GM19467 (cell line): Measurements from ENCODE around the gene SNCAIP.
A peak's percentile ranks its signal among the peaks of the same experiment; 100 is the strongest.

Experiments used
- ATAC-seq: cut with Tn5 transposase; IDR thresholded peaks from one replicate; pipeline ENCODE4 v1.9.1; 2021; ENCODE audit warnings: mild to moderate bottlenecking, moderate library complexity; ENCODE audit not compliant: unreplicated experiment

SNCAIP gene

DNA sequence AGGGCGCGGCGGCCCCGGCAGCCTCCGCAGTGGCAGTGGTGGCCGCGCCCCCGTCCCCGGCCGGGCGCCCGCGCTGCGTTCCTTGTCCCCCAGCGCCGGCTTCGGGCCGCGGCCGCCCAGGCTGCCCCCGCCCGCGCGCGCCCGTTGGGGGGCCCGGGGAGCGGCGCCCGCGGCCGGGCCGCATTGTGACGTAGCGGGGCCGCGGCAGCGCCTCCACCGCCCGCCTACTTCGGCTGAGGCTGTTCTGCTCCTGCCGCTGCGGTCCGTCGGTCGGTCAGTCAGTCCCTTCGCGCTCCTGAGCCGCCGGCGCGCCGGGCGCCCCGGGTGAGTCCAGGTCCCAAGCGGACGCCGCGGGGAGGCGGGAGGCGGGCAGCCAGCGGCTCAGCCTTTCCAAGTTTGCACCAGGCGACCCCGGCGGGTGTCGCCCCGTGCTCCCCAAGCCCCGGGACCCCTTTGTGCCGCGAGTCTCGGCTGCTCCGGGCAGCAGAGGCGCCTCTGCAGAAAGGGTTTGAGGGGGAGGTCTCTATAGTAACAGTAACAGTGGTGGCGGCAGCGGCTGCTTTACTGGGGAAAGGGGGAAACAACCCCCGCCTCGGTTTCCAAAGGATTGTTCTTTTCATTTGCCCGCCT is at the start of gene SNCAIP:
Gene SNCAIP, plus strand, starts transcription at position 277 of the 630 bp plus-strand sequence. CDS start 78,898 bp downstream, outside the sequence.
- ATAC-seq = no peak

DNA sequence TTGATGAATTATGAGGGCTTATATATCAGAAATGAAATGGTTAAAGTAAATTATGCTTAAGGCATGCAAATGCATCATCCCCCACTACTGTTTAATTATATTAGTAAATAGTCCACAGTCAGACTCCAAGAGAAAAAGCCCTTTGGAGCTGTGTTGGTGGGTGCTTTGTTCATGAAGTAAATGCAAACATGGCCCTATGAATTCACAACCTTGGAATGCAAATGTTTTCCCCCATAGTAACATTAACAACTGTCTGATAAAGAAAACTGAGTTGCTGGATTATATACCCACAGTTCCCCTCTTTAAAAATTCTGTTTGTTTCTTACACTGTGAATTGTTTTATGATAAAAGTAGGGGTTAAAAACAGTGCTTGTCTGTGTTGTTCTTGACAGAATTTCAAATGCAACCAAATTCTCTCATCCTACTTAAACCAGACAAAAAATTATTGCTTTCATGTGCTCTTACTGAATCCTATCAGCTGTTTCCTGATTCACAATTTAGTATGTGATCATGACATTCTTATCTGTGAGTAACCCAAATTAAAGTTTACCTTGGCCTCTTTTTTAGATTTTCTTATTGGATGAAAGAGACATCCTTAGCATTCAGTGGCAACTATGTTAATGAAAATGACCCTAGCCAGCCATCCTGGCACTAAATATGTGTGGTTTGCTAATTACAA is 48.5 kb upstream of the SNCAIP start:
- no peak for ATAC-seq

- no peak for ATAC-seq
These were observed 47.4 kb upstream of the SNCAIP start for GRCh38 chr5:122264610-122265009.

- ATAC-seq = no peak
These were observed 44.9 kb upstream of the SNCAIP start for GRCh38 chr5:122267185-122267584.

DNA sequence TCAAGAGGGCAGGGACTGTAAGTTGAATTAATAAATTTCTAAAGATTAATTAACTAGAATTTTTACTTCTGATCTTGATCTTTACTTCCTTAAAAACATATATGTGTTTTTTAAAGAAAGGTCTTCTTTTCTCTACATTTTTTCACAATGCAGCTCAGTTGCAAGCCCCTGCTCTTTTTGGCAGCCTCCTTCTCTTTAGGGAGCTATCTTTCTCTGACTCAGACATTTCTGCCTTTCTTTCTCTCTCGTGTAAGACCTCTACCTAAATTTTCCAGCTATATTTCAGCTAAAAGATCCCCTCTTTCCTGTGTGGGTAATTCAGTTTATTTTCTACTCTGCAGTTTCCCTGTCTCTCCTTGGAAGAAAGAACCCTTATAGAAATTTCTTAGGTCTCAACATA is 38.3 kb upstream of the SNCAIP start:
- no peak for ATAC-seq

- no peak for ATAC-seq
These were observed 28.4 kb upstream of the SNCAIP start for GRCh38 chr5:122283592-122283991.

GRCh38 chr5:122286541-122286940 is 25.5 kb upstream of the SNCAIP start:
- no peak for ATAC-seq

- no peak for ATAC-seq
These were observed 24.9 kb upstream of the SNCAIP start for GRCh38 chr5:122287101-122287500.

- no peak for ATAC-seq
These were observed 20.8 kb upstream of the SNCAIP start for GRCh38 chr5:122291000-122291901.

- ATAC-seq = no peak
These were observed 19.7 kb upstream of the SNCAIP start for GRCh38 chr5:122292332-122292731.

GRCh38 chr5:122295138-122295537 is 16.9 kb upstream of the SNCAIP start:
- no peak for ATAC-seq

DNA sequence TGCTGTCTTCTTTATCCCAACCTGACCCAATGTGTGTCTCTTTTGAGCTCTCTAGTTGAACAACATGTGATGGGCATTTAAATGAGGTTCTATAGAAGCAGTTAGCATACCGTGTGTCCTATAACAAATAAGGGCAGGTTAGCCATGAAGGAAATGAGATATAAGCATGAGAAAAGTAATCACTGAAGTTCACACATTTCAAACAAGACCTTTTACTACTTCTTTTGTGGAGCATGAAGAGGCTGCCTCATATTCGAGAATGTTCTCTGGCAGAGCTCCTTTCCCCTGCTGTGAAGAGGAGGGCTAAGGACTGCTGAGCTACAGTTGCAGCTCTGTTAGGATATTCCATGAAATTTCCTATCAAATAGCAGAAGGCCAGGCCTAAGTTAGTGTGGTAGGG is 15.2 kb upstream of the SNCAIP start:
- ATAC-seq = no peak

DNA sequence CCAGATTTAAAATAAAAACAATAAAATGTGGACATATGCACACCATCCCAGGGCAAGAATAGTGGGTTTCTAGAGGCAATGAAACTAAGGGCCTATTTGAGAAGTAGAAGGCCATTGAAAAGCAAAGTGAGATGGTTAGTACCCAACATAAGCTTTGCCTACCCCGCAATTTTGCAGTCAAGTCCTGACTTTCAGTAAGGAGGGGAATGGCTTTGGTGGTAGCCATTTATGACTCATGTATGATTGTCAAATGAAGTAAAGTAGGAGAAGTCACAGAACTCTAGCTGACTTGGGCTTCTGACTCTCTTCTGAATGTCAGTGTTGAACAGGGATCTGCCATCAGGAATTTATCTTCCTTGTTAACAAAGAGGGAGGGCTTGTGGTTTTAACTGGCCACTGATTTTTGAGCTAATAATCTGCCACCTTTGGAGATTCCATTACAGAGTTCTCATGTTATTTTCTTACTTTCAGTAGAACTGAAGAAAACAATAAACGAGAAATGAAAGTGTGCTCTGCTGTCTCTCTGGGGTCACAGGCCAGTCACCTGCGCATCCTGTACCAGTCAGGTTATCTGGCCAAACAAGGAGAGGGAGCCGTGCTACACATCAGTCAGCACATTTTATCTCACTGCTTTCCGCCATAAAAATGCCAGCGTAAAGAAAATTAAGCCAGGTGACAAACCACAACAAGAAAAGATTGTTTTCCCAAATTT is 14.3 kb upstream of the SNCAIP start:
- peak; percentile 97 for ATAC-seq

DNA sequence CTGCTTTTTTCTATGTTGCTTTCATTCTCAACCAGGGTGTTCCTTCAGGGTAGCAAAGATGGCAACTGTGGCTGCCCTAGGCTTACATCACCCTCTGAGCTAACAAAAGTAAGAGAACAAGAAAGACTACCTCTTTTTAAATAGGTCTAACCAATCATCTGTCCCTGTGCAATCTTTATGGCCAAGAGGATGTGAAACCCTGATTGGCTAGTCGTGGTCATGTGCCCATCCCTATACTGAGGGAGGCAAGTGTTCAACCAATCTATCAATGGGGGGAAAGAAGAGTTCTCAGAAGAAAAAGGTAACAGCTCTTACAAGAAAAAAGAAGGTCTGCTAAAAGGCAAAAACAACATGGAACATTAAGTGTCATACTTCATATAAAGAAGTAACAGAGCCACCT is 11.7 kb upstream of the SNCAIP start:
- no peak for ATAC-seq

GRCh38 chr5:122301016-122301415 is 11.0 kb upstream of the SNCAIP start:
- no peak for ATAC-seq

DNA sequence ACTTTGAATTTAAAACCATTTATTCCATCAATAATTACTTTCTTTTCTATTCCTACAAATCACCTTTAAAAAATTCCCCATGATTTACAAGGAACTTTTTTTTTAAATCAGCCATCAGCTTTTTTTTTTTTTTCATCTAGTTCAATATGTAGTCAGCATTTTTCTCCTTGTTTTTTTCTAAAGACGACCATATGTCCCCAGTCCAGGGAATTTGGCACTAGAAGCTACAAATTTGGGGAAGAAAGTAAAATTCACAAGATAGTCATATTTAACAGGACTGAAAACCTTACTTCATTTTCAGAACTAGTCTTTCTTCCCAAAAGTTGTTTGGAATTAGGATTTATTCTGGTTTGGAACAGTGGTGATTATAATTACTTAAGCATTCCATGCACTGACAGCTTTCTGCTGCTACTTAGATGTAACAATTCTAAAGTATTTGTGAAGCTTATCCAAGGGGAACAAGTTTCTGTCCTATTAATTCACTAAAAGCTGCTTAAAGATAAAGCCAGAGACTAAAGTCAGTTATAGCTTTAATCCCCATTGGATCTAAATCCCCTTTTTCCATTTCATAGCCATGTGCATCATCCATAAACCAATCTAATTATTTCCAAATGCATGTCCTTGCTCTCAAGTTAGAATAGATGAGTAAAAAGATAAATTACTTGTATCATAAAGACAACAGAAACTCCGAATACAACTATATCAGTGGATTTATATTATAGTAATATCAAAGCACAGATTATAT is 7.4 kb upstream of the SNCAIP start:
- no peak for ATAC-seq

DNA sequence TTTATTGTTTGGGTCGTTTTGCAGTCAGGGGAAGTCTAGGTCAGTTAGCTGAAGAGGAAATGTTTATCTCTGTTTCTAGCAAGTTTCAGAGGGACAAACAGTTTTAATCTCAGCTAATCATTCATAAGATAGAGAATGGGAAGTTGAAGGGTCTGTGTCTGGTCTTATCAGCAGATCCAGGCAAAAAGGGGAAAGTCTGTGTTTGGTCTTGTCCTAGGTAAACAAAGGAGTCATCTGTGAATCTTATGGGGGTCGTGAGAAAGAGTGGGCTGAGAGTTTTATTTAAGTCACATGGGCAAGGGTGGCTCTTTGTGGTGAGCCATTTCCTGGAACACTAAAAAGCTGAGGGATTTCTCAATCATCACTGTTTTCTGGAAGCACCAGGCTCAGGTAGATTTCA is 5.6 kb upstream of the SNCAIP start:
- ATAC-seq = no peak

DNA sequence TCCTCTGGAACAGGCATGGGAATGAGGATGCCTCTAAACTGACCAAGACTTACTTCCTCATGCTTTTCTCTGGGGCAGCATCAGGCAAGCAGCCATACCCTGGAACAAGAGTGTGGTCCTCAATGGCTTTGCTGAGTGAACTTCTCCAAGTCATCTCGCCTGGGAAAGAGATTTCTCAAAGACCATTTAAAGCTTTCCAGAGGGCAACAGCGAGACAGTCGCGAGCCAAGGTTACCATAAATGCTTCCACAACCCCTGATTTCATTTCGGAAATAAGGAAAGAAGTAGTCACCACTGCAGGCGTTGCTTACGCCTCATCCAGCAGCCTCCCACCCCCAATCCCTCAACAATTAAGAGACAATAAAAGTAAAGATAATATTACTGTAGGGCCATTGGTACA is 1.1 kb upstream of the SNCAIP start:
- no peak for ATAC-seq

DNA sequence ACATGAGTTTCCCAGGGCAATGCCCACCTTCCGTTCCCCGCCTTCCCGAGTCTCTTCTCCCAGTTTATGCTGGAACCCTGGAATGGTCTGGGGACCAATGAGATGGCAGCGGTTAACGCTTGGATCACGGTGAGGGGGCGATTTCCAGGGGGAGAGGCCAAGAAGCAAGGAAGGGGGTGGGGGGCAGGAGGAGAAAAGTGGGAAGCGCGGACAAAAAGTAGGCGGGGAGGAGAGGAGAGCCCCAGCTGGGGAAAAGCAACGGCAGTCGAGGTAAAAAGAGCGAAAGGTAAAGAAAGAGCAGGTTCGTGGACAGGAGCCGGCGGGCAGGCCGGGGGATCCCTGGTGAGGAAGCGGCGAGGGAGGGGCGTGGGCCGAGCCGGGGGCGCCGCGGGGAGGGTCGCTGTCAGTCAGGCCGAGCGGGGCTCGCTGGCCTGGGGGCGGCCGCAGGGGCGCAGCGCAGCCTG is 508 bp upstream of the SNCAIP start:
- ATAC-seq = no peak
